HL-60 (cell line): ENCODE measurements around the gene CEP44.

Experiments used
- CTCF ChIP-seq: IDR thresholded peaks from one replicate; pipeline ENCODE4 v1.5.1; 2011; ENCODE audit warnings: low read length, control low read depth, inconsistent platforms; ENCODE audit not compliant: insufficient read depth
- POLR2AphosphoS5 ChIP-seq: IDR thresholded peaks from 2 replicates; pipeline ENCODE4 v1.6.1; 2012; ENCODE audit warnings: low read depth

GRCh38 chr4:174281901-174282300, 1.8 kb upstream of the CEP44 start:
- no peak for TF ChIP-seq CTCF
- no peak for TF ChIP-seq POLR2AphosphoS5
